Measurements from ENCODE around the gene APBA1.

APBA1 gene

DNA sequence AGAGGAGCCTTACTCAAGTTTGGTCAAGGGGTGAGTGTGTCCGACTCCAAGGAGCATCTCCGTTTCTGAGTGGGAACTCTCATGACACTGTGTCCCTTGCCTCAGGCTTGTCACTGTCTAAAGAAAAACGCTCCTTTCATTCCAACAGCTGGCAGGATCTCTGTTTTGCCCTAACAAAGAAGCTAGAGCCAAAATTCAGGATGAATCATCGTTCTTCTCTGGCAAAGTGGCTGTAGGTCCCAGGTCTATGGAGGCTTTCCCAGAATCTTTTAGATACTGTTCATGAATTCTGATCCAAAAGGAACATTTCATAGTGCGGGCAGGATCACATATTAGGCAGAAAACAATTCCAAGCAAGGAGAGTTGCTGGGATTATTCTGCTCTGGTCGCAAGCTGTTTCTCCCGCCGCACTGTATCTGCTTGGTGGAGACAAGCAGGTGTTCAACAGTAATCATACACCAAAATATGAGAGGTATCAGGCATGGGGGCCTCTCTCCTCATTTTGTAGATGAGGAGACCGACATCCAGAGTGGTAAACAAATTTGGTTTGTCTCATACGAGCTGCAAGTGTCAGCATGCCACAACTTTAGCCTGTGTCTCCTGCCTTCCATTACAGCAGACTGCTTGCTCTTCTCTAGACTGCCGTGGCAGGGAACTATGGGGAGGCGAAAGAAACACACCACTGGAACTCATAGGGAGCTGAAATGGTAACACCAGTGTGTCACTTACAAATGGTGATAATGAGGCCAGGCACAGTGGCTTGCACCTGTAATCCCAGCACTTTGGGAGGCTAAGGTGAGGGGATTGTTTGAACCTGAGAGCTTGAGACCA lies 274.6 kb downstream of the APBA1 start:
- no peak for DNase-seq (ENCODE audit: low read depth)

- no peak for DNase-seq (ENCODE audit: low read depth)
These were observed 275.4 kb downstream of the APBA1 start for GRCh38 chr9:69396759-69397158.

- DNase-seq (ENCODE audit: low read depth) = no peak
These were observed 276.5 kb downstream of the APBA1 start for GRCh38 chr9:69395718-69396117.

DNA sequence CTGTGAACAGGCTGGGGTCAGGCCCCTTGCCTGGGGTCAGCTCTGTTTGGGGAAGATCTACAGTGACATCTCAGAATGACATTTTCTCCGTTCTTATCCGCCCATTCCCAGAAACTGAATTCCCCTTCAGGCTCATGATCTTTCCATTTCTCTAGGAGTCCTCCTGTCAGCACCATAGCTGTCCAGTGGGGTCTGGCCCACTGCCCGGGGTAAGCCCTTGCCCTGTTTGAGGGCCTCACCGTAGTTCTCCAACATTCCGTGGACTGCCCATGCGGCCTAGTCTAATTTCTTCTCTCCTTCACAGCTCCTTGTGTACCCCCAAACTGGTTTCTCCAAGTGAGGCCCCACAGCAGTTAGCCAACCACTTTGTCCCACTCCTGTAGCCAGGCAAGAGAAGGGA lies 278.7 kb downstream of the APBA1 start:
- DNase-seq (ENCODE audit: low read depth) = no peak

DNA sequence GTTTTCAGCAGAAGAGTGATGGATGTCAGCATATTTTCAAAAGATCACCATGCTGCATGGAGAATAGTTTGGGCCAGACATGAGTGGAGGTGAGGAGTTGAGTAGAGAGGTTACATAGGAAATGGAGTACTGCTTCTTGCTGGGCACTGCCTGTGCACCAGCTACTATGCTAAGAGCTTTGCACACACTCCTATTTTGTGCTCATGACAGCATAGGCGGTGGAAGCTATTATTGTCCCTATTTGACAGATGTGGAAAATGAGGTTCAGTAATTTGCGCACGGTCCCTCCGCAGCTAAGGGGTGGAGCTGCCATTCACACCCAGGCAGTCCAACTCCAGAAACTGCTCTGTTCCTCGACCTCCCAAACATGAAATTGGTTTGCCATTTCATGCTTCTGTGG lies 279.3 kb downstream of the APBA1 start:
- no peak for DNase-seq (ENCODE audit: low read depth)

DNA sequence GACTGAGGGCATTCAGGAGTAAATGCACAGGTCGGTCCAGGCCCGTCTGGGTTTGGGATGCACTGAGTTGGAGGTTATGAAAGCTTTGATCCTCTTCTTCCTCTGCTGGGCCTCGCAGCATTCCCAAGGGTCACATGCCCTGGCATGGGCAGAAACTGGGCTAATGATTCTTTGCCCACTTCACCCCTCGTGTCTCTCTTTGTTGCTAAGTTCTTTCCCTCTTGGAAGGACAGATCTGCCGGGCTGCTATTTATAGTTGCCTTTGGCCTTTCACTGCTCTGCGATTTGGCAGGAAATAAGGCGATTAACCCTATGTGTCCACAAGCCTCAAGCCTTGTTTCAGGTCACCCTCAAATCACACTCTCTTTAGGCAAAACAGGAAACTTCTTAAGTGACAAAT lies 280.2 kb downstream of the APBA1 start:
- DNase-seq (ENCODE audit: low read depth) = no peak

GRCh38 chr9:69391487-69391886 lies 280.7 kb downstream of the APBA1 start:
- DNase-seq (ENCODE audit: low read depth) = no peak

GRCh38 chr9:69389437-69389995 lies 282.7 kb downstream of the APBA1 start:
- DNase-seq (ENCODE audit: low read depth) = no peak

- DNase-seq (ENCODE audit: low read depth) = no peak
These were observed 283.6 kb downstream of the APBA1 start for GRCh38 chr9:69388596-69388995.

DNA sequence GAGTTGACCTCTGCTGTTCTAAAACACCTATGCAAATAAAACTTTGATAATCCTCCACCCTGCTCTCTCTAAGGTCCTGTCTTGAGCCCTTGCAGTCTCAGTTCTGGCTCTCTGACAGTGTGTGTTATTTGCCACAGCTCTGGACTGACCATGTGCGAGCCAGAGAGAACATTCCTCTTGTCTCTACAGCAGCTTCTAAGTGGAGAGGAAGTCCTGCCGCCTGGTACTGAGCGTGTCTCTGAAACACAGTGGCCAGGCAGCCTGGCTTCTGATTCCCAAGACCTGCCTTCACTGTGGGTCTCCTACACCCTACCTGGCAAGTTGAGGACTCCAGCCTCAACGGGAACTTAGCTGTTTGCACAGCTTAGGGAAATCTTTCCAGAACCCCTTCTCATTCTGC lies 285.5 kb downstream of the APBA1 start:
- no peak for DNase-seq (ENCODE audit: low read depth)

DNA sequence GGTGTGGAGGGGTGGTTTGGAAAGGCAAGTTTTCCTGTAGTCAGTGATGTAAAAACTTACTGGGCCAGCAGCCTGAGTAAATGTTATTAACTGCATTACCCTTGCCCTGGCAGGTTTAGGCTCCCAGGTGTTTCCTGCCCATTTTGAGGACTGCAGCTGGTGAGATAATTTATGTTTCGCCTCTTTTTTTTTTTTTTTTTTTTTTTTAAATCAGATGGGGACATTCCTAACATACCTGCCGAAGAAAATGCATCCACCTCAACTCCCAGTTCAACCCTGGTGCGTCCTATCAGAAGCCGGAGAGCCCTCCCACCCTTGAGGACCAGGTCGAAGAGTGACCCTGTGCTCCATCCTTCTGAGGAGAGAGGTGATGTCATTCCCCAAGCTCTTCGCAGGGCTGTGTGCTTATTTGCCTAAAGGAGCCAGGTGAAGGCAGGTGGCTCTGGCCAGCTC lies 286.6 kb downstream of the APBA1 start:
- DNase-seq (ENCODE audit: low read depth) = no peak

GRCh38 chr9:69382135-69382534 lies 290.0 kb downstream of the APBA1 start:
- no peak for DNase-seq (ENCODE audit: low read depth)

DNA sequence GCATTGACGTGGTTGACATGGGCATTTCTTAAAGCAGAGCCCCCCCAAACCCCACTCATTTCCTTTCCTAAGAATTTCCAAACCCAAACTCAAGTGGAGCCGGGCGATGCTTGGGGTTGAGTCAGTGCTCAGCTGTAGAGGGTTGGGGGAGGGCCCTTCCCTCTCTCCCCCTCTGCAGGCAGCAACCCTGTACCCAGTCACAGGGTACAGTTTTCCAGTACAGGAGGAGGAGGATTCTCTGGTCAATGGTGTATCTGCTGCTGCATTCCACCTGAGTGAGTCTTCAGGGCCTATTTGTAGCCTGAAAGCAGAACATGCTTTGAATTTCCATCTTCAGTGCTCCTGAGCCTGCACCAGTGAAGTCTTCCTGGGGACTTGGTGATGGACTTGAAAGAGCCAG lies 291.4 kb downstream of the APBA1 start:
- DNase-seq (ENCODE audit: low read depth) = peak; percentile 31

DNA sequence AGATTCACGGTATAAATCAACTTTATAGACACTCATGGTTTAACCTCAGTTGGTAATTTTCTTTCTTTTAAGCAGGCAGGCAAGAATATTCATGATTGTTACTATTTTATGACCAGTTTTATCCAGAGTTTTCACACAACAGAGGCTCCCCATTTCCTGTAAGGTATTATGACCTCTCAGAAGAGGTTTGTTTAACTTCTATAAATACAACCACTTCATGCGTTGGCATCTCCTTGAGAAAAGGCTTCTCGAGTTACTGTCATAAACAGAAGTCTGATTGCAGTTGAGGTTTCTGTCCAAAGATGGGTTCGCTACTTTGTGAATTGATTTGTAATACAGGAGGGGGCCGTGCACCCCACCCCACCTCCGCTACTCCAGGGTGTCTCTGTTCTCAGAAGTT lies 291.9 kb downstream of the APBA1 start:
- DNase-seq (ENCODE audit: low read depth) = no peak

- peak; percentile 49 for DNase-seq (ENCODE audit: low read depth)
These were observed 292.7 kb downstream of the APBA1 start for GRCh38 chr9:69379270-69379982.

GRCh38 chr9:69377981-69378380 lies 294.2 kb downstream of the APBA1 start:
- no peak for DNase-seq (ENCODE audit: low read depth)

All from HS-5 (cell line).